Breast epithelium (tissue), 3 donors: ENCODE measurements around the gene BCO1.

Source experiments
- CTCF ChIP-seq, 3 donors: fragments of 450-650 bp; IDR thresholded peaks; one replicate each; pipeline ENCODE4 v1.5.1; 2016 to 2017; ENCODE audit warnings: antibody characterized with exemption in 3 of 3, mild to moderate bottlenecking in 3 of 3, moderate library complexity in 3 of 3
- POLR2A ChIP-seq: fragments of 450-650 bp; IDR thresholded peaks from one replicate; pipeline ENCODE4 v1.6.1; 2016; ENCODE audit warnings: antibody characterized with exemption, mild to moderate bottlenecking, moderate library complexity
- POLR2AphosphoS5 ChIP-seq, 3 donors: sonication (generic); formaldehyde crosslinking; IDR thresholded peaks; one replicate each; pipeline ENCODE4 v1.6.1; 2017; ENCODE audit warnings: antibody characterized with exemption in 3 of 3

- TF ChIP-seq CTCF (IDR thresholded peaks at IDR 0.05) (no peak), POLR2AphosphoS5 (IDR thresholded peaks at IDR 0.05) (no peak), POLR2A (no peak)
These were observed 22.4 kb upstream of the BCO1 start for GRCh38 chr16:81216114-81216513.
